SKM-1 (cell line): ENCODE data around the gene KCNC3.
A peak's percentile ranks its signal among the peaks of the same experiment; 100 is the strongest.

Experiments
- DNase-seq: peaks from one replicate; lab custom pipeline; 2025; ENCODE audit not compliant: unreplicated experiment; lab: John Stamatoyannopoulos, UW

Gene KCNC3

DNA sequence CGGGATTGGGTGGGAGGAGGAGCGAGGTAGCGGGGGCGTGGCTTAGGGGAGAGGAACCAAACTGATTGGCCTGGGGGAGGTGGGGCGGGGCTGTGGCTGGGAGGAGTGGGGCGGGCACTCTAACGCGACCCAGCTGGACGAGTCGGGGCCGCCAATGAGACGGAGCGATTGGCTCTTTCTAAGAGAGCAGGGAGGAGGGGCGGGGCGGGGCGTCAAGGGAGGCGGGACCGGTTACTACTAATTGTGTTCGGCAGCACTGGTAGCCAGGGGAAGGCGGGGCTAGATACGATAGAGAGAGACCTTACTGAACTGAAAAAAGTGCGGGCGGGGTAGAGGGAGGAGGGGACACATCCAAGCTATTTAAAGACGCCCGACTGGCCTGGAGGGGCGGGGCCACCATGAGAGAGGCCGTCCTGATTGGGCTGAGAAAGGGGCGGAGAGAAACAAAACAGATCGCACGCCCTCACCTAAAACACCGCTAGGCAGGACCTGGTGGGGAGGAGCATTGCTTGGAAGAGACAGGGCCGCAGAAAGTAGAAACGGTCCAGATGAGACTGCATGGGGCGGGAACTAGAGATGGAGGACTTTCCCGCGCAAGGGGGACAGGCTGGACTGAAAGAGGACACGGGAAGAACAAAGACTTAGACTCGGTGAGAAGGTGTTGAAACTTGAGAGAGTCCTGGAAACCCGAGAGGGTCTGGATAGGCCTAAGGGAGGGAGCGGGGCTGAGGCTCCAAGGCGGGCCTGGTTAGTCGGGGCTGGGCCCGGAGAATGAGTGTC, at the start of gene KCNC3:
TSS of gene KCNC3 (minus strand) at position 232 of the 780 bp plus-strand sequence. CDS start 295 bp downstream, outside the sequence.
- peak; percentile 91 for DNase-seq

DNA sequence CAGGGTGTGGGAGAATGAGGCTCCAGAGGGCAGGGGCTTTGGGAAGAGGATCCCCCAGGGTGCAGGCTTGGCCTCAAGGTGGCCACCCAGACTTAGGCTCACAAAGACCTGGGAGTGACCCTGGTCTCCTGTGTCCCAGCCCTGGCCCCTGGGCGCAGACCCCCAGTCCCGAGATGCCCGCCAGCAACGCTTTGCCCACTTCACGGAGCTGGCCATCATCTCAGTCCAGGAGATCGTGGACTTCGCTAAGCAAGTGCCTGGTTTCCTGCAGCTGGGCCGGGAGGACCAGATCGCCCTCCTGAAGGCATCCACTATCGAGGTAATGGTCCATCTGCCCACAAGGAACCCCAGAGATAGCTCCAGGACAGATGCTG, 49.7 kb upstream of the KCNC3 start:
- no peak for DNase-seq

GRCh38 chr19:50378169-50378862, 49.1 kb upstream of the KCNC3 start:
- no peak for DNase-seq

DNA sequence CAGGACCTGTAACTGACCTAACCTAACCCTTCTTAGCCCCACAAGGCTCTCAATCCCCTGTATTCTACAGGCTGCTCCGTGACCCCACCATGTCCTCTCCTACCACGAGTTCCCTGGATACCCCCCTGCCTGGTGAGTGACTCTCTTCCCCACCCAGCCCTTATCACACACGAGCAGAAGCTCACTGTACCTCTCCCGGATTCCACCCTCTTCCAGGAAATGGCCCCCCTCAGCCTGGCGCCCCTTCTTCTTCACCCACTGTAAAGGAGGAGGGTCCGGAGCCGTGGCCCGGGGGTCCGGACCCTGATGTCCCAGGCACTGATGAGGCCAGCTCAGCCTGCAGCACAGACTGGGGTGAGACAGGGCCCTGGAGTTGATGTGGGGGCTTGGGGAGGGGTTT, 48.3 kb upstream of the KCNC3 start:
- DNase-seq = no peak

GRCh38 chr19:50377051-50377461, 47.9 kb upstream of the KCNC3 start:
- no peak for DNase-seq

GRCh38 chr19:50376166-50377050, 47.2 kb upstream of the KCNC3 start, which contains the start of gene NR1H2:
NR1H2 (plus strand) TSS chr19:50376457; CDS start chr19:50377606, 1,149 bp downstream.
- DNase-seq = peak; percentile 71

GRCh38 chr19:50371914-50372475, 42.8 kb upstream of the KCNC3 start:
- peak; percentile 15 for DNase-seq

- DNase-seq = peak; percentile 27
Observed at GRCh38 chr19:50368649-50369570, 39.7 kb upstream of the KCNC3 start.

GRCh38 chr19:50365434-50366306, 36.5 kb upstream of the KCNC3 start, which contains the start of gene NAPSA:
NAPSA (minus strand) TSS chr19:50365639; CDS start chr19:50365621, 18 bp downstream.
- no peak for DNase-seq

- no peak for DNase-seq
Observed at GRCh38 chr19:50362656-50363424, 33.7 kb upstream of the KCNC3 start.

GRCh38 chr19:50362030-50362412, 32.8 kb upstream of the KCNC3 start:
- no peak for DNase-seq

- DNase-seq = no peak
Observed at GRCh38 chr19:50361290-50362029, 32.3 kb upstream of the KCNC3 start.

- no peak for DNase-seq
Observed at GRCh38 chr19:50359328-50359818, 30.2 kb upstream of the KCNC3 start.

GRCh38 chr19:50358483-50359327, 29.5 kb upstream of the KCNC3 start:
- DNase-seq = no peak

GRCh38 chr19:50357178-50358100, 28.3 kb upstream of the KCNC3 start:
- no peak for DNase-seq
